Stimulated activated CD4-positive, alpha-beta T cell treated with anti-CD3 and anti-CD28 coated beads, TNF-alpha, amount 100 ng/mL, for 4 hours (primary cell): ENCODE results near the gene LSS.
"Not testable (repeated sequence)": the region's sequence is repeated elsewhere in the genome, so short reads cannot be mapped to it uniquely, and the experiment has no call there.

ENCODE experiments used
- DNase-seq, 3 experiments: peaks; one replicate each; pipeline ENCODE4 v3.0.0-alpha.2; 2020; ENCODE audit warnings: low read depth in 3 of 3

Gene LSS

GRCh38 chr21:46245213-46245915, 16.8 kb upstream of the LSS start:
- no peak for DNase-seq

- DNase-seq = no peak
Measured at GRCh38 chr21:46244602-46245001, 16.0 kb upstream of the LSS start.

GRCh38 chr21:46243960-46244361, 15.4 kb upstream of the LSS start:
- no peak for DNase-seq

GRCh38 chr21:46243325-46243724, 14.8 kb upstream of the LSS start:
- no peak for DNase-seq

GRCh38 chr21:46241577-46241976, 13.0 kb upstream of the LSS start:
- not testable (repeated sequence) for DNase-seq

- no peak for DNase-seq
Measured at GRCh38 chr21:46239817-46240325, 11.3 kb upstream of the LSS start.

GRCh38 chr21:46237474-46237873, 8.9 kb upstream of the LSS start:
- no peak for DNase-seq

GRCh38 chr21:46234436-46234950, 5.9 kb upstream of the LSS start:
- DNase-seq = no peak

GRCh38 chr21:46229923-46230260, 1.3 kb upstream of the LSS start:
- DNase-seq = no peak

GRCh38 chr21:46229133-46229922, 754 bp upstream of the LSS start:
- no peak for DNase-seq

GRCh38 chr21:46227811-46228344, 696 bp downstream of the LSS start:
- DNase-seq = no peak

- no peak for DNase-seq
Measured at GRCh38 chr21:46226920-46227599, 1.5 kb downstream of the LSS start.

- no peak for DNase-seq
Measured at GRCh38 chr21:46226146-46226545, 2.4 kb downstream of the LSS start.

- not testable (repeated sequence) for DNase-seq
Measured at GRCh38 chr21:46223661-46224060, 4.9 kb downstream of the LSS start.

GRCh38 chr21:46223217-46223616, 5.4 kb downstream of the LSS start:
- DNase-seq = no peak

GRCh38 chr21:46222436-46223116, 6.0 kb downstream of the LSS start:
- no peak for DNase-seq

- DNase-seq = no peak
Measured at GRCh38 chr21:46221664-46222435, 6.7 kb downstream of the LSS start.

GRCh38 chr21:46220847-46221246, 7.7 kb downstream of the LSS start:
- no peak for DNase-seq

- no peak for DNase-seq
Measured at GRCh38 chr21:46220275-46220810, 8.2 kb downstream of the LSS start.

GRCh38 chr21:46219591-46220239, 8.9 kb downstream of the LSS start:
- DNase-seq = no peak
